Fibroblast of upper back skin (primary cell): ENCODE results near the gene SATB1.

ENCODE experiments used
- DNase-seq: peaks from one replicate; pipeline ENCODE4 v3.0.0-alpha.2; 2013

SATB1 gene

DNA sequence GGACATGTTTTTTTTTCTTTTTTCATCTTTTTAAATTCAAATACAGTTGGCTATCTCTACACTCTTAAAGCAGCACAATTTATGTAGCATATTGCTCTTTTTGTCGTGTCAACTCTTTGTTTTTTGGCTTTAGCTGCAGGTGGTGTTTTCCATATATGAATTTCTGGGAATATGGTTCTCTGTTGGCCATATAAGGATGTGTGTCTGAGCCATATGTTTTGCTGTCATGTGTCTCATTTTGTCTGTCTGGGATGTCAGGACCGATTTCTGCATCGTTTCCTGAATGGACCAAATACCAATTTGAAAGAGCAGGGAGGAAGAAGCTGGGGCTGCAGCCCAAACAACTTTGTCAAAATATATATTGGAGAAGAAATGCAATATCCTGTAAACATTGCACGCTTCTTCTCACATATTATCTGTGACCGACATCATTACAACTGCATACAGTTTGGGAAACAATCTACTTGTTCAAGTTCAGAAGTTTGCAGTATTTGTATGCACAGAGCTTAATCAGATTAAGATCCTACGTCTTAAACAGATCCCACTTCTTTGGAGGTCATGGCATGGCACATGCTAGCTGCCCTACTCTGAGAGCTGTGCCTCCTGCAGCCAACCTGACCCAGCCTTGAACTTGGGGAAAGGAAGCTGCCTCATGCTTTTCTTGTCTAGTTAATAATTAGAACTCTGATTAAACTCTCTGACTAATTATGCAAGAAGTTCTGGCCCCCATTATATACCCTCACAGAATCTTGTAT is 4.0 kb upstream of the SATB1 start:
- no peak for DNase-seq

DNA sequence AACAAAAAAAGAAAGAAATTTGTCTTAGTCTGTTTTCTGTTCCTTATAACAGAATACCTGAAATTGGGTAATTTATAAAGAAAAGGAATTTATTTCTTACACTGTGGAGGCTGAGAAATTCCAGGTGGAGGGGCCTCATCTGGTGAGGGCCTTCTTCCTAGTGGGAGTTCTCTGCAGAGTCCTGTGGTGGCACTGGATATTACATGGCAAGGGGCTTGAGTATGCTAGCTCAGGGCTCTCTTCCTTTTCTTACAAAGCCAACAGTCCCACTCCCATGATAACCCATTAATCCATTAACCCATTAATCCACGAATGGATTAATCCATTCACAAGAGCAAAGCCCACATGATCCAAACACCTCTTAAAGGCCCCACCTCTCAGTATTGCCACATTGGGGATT is 2.9 kb upstream of the SATB1 start:
- DNase-seq, result no peak

DNA sequence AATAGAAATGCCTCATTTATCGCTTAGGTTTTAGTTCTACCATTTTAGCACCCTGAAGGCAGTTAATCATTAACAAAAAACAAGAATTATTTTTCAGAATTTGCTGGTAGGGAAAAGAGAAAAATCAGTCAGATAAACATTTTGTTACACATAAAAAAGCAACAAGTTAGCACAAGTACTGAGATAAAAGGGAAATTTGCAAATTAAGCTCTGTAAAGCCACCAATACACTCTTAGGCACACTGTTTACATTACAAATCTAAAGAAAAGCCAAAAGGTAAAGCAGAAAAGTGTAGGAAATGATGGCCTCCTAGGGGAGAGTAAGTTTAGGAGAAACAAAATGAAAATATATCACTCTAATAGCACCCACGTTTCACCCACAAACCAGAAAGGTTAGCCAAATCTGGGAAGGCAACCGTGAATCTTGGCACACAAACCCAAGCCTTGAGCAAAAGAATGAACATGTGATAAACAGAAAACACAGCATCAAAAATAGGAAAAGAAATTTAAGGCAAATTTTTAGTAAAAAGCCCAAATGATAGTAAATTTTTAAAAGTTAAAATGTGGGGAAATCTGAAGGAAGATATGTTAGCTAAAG is 1.6 kb upstream of the SATB1 start:
- DNase-seq, result no peak

DNA sequence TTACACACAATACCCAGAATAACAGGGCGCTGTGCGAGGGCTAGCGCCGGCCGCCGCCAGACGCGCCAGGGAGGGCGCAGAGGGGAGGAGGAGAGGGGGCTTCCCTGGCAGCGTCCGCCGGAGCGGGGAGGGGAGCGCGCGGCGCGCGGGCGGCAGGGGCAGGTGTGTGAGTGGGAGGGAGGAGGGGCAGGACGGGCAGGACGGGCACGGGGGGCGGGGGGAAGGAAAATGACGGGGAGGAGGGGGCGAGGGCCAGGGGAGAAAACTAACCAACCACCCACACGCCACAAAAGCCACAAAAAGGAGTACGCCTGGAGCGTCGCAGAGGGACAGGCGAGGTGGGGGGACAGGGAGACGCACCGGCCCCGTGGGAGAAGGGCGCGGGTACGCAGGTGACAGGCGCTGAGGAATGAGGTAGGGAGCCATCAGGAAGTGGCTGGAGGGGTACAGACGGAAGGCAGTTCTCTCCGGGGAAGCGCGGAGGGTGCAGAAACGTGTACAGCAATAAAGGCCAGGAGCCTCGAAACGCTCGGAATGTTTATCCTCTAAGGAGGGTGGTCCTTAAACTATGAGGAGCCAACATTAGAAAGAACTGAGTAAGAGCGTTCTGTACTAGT is 610 bp upstream of the SATB1 start:
- DNase-seq, result no peak

DNA sequence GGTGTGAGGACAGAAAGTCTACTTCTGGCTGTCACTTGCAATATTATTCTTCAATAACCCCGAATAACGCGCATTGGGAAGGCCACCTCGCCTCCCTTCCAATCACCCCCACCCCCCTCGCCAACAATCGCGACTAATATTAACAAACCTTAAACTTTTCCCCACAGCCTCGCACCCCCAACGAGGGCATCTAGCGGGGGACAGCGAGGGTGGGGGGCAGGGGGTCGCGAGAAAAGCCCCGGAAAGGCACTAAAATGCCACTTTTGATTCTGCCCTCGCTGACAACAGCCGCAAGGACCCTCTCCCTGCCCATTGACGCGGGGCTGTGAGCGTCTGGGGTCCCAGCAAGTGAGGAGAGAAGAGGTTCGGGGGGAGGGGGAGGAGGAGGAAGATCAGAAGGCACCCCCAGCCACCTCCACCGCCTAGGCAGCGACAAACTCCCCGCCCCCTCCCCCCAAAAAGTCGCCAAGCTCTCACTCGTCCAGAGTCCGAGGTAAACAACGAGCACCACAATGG is 868 bp downstream of the SATB1 start:
- no peak for DNase-seq

DNA sequence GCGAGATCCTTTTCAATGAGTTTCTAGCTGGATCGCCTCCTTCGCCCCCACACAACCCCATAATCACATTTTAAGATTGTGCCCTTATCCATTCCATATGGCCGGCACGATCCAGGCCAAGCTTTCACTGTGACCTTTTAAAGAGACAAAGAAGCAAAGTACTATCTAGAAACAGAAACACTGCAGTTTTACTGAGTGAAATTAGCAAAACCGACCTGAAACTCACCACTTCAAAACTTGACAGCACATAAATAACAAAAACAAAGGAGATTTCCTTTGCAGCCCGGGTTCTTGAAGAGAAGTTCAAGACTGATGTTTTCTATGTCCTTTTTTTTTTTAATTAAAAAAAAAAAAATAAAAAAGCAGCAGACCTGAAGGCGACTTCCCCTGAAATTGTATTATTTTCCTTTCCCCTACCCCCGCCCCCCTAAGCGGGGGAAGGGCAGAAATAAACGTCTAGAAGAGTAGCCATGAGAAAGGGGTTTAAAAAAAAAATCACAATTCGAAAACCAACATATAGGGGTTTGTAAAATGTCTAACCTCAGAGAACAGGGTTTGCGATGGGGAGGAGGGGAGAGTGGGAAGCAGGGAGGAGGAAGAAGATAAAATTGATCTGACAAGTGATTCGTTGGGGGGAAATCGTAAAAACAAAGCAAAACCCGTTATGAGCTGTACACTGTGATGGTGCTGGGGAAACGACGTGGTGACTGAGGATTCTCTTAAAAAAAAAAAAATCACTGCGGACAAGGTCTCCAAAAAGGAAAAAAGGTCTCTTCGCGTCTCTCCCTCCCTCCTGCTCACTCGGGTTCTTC is 1.5 kb downstream of the SATB1 start:
- peak; percentile 54 for DNase-seq

DNA sequence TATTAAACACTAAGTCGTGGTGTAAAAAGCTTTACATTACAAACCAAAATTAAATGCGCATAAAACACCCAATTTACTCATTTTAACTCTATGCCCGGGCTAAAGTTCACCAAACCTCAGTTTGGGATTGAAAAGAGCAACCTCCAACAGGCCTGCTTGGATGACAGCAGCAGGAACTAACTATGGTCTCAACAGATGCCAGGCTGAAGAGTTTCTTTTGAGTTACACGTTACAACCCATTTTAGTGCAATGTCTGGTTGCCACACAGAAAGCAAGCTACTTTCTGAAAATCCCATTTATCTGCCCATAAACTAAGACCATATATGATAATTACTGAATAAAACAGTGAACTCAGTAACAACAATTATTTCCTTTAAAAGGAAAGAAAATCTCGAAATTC is 2.2 kb downstream of the SATB1 start:
- DNase-seq, result no peak

DNA sequence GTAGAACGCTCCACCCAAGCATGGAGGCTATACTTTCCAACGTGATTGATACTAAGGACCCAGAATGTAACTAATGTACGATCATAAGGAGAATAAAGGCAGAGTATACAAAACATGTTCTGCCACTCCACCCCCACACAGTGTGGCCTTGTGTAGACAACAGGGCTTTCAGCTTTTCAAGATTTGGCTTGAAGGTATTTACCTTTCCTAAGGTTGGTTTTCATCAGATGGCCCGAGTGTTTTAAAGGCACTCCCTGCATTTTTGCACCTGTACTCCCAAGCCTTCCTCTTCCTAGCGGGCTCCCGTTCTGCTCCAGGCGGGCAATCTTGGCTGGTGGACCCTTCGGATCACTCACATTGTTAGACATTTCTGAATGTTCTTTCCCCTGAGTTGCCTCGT is 4.6 kb downstream of the SATB1 start:
- DNase-seq, result no peak

DNA sequence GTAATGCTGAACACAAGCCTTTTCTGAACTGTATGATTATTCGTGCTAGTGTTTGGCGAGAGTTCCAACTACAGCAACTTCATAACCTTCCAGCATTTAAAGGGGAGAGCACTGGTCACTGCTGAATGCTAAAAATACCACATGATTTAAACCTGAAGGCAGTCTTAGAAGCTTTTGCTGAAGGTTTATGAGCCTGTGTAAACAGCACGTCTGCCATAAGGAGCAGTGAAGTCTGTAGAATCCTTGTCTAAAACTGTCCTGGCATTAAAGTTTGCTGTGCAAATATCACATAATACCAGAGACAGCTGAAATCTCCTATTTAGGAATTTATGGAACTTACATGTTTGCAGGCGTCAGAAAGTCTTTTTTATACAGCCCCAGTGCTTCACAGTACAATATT is 5.9 kb downstream of the SATB1 start:
- DNase-seq, result no peak

DNA sequence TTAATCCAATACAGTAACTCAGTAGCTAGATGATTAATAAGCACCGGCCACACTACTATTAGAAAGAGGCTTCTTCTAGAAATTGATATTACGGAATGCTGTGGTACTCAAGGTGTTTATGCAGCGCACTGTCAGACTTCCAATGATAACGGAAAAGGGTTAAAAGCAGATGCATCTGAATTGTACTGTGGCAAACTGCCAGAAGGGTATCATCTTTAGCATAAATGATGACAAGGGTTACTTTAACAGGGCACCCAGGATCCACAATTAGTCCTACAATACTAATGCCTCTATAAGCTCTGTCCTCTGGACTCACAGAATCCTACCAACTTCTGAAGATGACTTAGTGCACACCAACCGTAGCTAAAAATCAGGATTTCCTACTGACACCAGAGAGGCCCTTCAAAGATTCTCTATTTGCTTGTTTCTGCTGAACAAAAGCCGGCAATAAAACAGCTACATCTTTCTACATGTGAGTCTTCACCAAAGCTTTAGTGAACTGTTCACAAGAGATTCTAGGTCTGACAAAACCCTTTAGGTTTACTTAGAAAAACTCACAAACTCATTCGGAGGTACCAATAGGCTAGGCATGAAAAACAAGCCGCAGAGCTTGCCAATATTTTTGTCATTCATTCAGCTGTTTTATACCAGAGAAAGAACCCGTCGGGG is 7.1 kb downstream of the SATB1 start:
- no peak for DNase-seq

DNA sequence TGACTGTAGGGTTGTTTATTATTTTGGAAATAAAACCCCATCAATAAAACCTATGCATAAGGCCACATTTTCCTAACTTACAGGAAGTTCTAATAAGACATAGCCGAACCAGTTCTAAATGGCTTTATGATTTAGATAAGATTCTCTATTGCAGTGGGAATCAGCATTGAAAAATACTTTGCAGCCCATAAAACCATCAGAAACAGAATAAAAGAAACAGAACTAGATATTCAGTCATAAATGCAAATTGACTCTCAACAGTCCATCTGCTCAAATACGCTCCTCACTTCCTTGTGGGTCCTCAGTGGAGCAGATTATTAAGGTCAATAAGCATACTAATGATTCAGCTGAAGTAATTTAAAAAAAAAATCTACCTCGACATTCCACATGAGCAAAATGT is 8.8 kb downstream of the SATB1 start:
- no peak for DNase-seq

DNA sequence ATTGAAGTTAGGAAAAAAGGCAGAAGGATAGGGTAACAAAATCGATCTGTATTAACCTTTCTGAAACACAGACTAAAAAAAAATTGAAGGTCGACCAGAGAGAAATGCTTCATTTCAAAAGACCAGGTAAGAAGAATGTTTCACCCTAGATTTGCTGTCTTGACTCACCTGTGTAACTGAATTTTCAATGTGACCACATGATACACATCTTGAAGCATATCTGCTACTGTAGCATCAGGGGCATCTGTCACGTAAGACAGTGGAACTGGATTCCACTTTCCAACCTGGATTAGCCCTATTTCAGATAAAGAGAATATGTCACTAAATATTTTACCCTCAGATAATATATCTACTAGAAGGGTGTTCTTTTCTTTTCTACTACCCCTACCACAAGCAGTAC is 9.3 kb downstream of the SATB1 start:
- DNase-seq, result no peak

DNA sequence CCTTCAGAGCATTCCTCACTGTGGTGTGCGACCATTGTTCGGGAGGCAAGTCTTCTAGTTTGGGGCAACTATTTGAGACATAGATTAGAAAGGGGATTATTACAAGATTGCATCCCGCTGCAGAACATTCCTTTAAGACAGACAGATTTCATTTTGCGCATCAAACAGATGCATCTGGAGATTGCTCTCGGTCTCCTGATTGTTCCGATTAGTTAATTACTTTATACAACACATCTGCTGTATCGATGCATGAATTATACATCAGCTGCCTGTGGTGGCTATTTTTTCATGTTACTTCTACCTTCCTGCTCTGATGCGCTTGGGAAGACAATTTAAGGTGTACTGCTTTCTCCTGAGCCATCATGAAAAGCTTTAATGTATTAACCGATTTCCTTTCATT is 10.0 kb downstream of the SATB1 start:
- no peak for DNase-seq

DNA sequence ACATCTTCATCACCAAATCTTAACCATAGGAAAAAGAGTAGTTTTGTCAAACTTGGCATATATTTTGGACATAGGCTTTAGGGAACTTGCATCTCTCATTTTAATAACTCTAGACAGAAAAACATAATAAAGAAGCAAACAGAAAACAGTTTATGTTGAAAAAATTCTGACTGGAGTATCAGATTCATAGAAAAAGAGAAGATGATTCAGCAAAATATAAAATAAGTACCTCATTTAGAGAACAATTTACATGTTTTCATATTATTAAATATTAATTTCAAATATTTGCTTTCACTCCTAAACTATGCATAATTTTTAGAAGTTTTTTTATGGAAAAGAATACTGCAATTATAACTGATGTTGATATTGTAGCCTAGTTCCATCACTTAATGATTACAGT is 12.5 kb downstream of the SATB1 start:
- no peak for DNase-seq

DNA sequence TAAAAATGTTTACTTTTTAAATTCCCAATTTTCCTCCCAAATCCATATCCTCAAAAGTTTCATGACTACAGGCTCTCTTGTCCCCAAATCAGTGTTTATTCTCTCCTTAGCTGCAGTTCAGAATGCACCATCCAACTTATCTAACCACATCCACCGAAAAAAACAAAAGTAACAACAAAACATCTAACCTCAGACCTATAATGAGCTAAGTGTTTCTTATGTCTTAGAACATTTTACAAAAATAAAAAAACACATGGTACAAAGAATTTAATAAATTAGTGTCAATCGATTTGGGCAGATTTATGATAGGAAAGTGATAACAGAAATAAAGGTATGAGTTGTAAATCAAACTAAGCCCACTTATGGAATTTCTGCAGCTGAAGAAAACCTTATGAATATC is 13.6 kb downstream of the SATB1 start:
- no peak for DNase-seq

DNA sequence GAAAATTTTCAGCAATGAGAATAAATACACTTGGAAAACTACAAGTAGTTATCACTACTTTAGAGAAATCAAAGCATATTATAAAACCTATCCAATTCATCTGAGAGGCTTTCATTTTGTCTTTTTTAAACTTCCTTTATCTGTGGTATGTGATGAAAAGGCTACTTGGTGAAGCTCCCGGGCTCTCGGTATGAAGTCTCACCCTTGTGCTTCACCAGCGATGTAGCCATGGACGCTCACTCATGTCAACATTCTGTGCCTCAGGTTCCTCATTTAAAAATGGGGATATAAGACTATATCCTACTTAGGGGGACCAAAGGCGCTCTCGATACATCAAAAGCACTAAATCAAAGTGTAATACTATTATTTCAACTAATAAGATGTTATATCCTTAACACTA is 14.9 kb downstream of the SATB1 start:
- no peak for DNase-seq

DNA sequence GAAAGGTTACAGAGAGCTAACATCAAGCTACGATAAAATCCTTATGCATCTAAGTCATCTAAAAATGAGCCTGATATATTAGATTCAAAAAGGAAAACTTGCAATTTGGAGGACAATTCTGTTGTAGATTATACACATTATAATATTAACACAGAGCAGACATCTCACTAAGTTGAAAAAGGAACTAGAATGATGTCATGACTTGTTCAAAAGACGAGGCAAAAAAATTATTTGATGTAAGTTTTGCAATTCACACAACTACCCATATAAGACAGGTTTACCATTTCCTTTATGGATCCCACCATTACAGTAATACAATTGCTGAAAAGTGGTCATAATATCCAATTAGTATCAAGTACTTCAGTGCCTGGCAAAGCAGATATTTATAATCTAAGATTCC is 15.9 kb downstream of the SATB1 start:
- DNase-seq, result no peak

DNA sequence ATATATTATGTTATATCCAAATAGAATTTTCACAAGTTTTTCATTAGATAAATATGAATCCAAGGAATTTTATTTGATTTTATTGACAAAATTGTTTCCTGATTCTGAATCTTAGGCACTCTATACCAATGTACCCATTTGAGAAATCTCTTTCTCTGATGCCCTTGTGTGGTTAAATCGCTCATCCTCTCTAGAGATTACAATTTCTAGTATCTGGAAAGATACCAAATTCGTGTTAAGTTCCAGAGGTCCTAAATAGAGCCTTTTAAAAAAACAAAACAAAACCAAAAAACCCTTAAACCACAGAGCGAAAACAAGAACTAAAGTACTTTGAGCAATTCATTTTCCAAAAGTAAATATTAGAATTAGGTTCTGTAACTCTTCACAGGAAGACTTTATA is 20.0 kb downstream of the SATB1 start:
- no peak for DNase-seq

DNA sequence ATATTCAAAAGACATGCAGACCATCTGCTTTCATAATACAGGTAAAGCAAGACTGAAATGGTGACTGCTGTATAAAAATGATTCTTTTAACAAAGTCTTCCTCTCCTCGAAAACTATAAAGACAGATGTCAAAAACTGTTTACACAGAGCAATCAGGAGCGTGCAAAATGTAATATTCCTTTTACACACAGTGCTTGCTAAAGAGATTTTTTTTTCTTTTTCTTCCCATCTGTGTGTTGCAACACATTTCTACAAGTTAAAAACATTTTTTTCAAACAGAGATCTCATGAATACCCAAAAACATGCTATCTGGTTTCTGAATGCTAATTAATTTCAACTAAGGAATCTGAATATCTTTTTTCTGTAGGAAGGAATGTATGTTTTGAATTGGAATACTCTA is 22.1 kb downstream of the SATB1 start:
- DNase-seq, result no peak

DNA sequence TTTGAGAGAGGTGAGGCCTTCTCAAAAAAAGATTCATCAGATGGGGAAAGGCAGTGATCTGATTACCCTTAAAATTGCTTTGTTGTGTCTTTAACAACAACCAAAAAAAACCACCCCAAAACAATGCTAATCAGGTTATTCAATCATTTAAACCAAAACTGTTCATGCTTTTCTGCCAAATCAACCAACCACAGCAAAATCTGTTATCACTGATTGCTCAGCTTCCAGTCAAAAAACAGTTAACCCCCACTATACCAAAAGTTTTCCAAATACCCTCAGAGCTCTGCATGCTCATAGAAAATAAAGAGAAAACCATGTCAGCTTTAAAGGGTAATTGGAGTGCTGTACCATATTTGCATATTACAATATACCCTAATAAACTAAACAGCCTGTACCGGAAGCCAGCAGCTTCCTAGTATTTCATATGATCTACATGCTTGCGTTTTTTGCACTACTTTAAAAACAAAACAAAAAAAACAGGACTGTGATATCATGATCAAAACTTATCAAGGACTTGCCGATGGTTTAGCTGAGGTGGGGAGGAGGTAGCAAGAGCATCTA is 22.8 kb downstream of the SATB1 start:
- DNase-seq, result no peak

DNA sequence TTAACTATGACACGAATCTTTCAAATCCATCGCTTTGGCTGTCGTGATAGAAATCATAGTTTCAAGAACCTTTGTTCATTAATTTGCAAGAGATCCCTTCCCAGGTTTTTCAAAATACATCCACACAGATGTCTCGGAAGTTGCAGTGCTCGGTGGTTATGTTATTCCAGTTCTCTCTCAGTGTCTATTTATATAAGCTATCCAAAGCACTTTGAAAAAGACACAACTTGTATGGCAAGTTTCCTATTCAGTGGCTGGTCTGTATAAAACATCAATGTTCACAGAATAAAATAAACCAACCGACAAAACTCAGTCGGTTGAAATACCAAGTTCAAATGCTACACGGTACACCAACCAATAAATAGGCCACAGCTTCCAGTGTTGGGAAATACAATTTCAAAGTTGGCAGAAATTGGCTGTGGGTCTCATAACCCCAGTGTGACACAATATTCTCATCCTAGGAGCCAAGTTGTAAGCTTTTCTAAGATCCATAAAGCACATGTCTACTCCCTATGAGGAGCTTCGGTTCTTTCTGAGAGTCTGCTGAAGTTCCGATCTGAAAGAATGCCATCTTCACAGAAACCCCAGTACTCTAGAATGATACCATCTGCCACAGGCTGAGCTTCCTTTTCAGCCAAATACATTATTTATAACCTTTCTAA is 23.7 kb downstream of the SATB1 start:
- no peak for DNase-seq

DNA sequence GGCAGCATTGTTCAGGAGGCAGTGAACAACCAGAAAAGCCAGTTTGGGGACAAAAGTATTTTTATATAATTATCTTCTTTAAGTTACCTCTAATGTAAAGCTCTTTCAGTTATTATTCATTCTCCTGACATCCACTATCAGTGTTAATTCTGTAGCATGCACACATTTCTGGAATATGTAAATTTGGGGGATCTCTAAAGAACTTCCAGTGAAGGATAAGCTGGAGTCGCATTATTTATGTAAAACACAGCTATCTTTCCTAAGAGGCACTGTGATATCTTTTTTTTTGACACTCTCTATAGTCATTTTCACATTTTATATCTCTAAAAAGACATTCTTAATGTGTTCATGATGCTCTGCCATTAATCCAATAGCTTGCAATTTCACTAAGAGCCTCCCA is 26.7 kb downstream of the SATB1 start:
- DNase-seq, result no peak
